Mesendoderm (in vitro differentiated cells): ENCODE measurements around the gene HGD. TPM values are rescaled to one million over a fixed set of nuclear protein-coding genes. Genes with fewer than 3 reads are reported as not detected.
"Not testable (repeated sequence)": the region's sequence is repeated elsewhere in the genome, so short reads cannot be mapped to it uniquely, and the experiment has no call there.

Source experiments
- DNase-seq: peaks from one replicate; pipeline ENCODE4 v3.0.0; 2013
- H2AK5ac ChIP-seq: 2 replicates; pipeline ENCODE4 v1.6.1; 2013; ENCODE audit warnings: low read length, inconsistent platforms
- H2BK120ac ChIP-seq: 2 replicates; pipeline ENCODE4 v1.6.1; 2013; ENCODE audit warnings: low read depth, mild to moderate bottlenecking, low read length, moderate library complexity, mixed read lengths
- H2BK15ac ChIP-seq: replicated peaks from 2 replicates; pipeline ENCODE4 v1.6.1; 2013; ENCODE audit warnings: low read depth, mild to moderate bottlenecking, moderate library complexity
- H2BK5ac ChIP-seq: 2 replicates; pipeline ENCODE4 v1.6.1; 2013; ENCODE audit warnings: low read length, inconsistent platforms
- H3K18ac ChIP-seq: 2 replicates; pipeline ENCODE4 v1.6.1; 2013; ENCODE audit warnings: mild to moderate bottlenecking, low read length, mixed read lengths
- H3K23ac ChIP-seq: one replicate; pipeline ENCODE4 v1.6.1; 2013; ENCODE audit warnings: low read length
- H3K27ac ChIP-seq: 2 replicates; pipeline ENCODE4 v1.5.1; 2013; ENCODE audit warnings: low read depth, mild to moderate bottlenecking, inconsistent platforms, low read length, moderate library complexity
- H3K27me3 ChIP-seq: 2 replicates; pipeline ENCODE4 v1.6.1; 2013; ENCODE audit warnings: low read length, control low read depth, mild to moderate bottlenecking, inconsistent platforms; ENCODE audit not compliant: insufficient read depth, poor library complexity
- H3K36me3 ChIP-seq: 2 replicates; pipeline ENCODE4 v1.6.1; 2013; ENCODE audit warnings: low read length, inconsistent platforms; ENCODE audit not compliant: control insufficient read depth, insufficient read depth
- H3K4ac ChIP-seq: one replicate; pipeline ENCODE4 v1.6.1; 2013; ENCODE audit warnings: low read depth, mild to moderate bottlenecking, low read length, moderate library complexity
- H3K4me1 ChIP-seq: 2 replicates; pipeline ENCODE4 v1.6.1; 2013; ENCODE audit warnings: low read depth, low read length, inconsistent platforms; ENCODE audit not compliant: control insufficient read depth
- H3K4me2 ChIP-seq: 2 replicates; pipeline ENCODE4 v1.6.1; 2013; ENCODE audit warnings: low read length
- H3K4me3 ChIP-seq: 2 replicates; pipeline ENCODE4 v1.5.1; 2013; ENCODE audit warnings: mild to moderate bottlenecking, low read length
- H3K56ac ChIP-seq: one replicate; pipeline ENCODE4 v1.6.1; 2013; ENCODE audit warnings: low read length
- H3K79me1 ChIP-seq: 2 replicates; pipeline ENCODE4 v1.6.1; 2013; ENCODE audit warnings: low read length, inconsistent platforms
- H3K79me2 ChIP-seq: 2 replicates; pipeline ENCODE4 v1.6.1; 2013; ENCODE audit warnings: mild to moderate bottlenecking, low read length; ENCODE audit not compliant: control insufficient read depth, insufficient read depth
- H3K9ac ChIP-seq: 2 replicates; pipeline ENCODE4 v1.6.1; 2013; ENCODE audit warnings: low read length, inconsistent platforms
- H4K5ac ChIP-seq: one replicate; pipeline ENCODE4 v1.6.1; 2013; ENCODE audit warnings: low read length
- H4K8ac ChIP-seq: one replicate; pipeline ENCODE4 v1.6.1; 2013; ENCODE audit warnings: low read depth, mild to moderate bottlenecking, control low read depth, low read length, moderate library complexity
- WGBS: extraction: QIAGEN DNeasy Blood & Tissue Kit; methylation state at CpG from one replicate; pipeline ENCODE4 v1.1.7; 2013; ENCODE audit warnings: low lambda C conversion rate, missing lambda C conversion rate; ENCODE audit not compliant: insufficient coverage; ENCODE audit errors: extremely low coverage; 5-methylcytosine and 5-hydroxymethylcytosine counted together
- polyA plus RNA-seq, 2 experiments: library from polyadenylated mRNA; stranded (reverse); fragments of 200-250 nt; gene quantifications; one replicate each; pipeline ENCODE4 v1.2.3, GENCODE V29; 2013

Gene HGD, protein sequence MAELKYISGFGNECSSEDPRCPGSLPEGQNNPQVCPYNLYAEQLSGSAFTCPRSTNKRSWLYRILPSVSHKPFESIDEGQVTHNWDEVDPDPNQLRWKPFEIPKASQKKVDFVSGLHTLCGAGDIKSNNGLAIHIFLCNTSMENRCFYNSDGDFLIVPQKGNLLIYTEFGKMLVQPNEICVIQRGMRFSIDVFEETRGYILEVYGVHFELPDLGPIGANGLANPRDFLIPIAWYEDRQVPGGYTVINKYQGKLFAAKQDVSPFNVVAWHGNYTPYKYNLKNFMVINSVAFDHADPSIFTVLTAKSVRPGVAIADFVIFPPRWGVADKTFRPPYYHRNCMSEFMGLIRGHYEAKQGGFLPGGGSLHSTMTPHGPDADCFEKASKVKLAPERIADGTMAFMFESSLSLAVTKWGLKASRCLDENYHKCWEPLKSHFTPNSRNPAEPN
- polyA plus RNA-seq (2013, experiment 1 of 2), result not detected
- polyA plus RNA-seq (2013, experiment 2 of 2), result not detected

GRCh38 chr3:120682095-120682681, at the start of gene HGD:
Gene HGD (minus strand): TSS chr3:120682239. CDS start chr3:120682111, 128 bp downstream.
- Histone ChIP-seq H3K9ac (no peak within 1 kb of the TSS), H3K4ac (no peak within 1 kb of the TSS), H3K36me3 (no peaks in the 10 kb centered on the region), H3K4me3 (no peak within 1 kb of the TSS), H2BK5ac (peak within 1 kb of the TSS; percentile 54), H2BK120ac (no peak within 1 kb of the TSS), H3K79me1 (no peaks in the 10 kb centered on the region), H2AK5ac (no peak within 1 kb of the TSS), H3K56ac (peak within 1 kb of the TSS; percentile 58), H2BK15ac (no peak within 1 kb of the TSS), H3K23ac (peak within 1 kb of the TSS; percentile 75), H3K4me2 (no peak within 1 kb of the TSS), H3K4me1 (peaks cover 6% of the 10 kb centered on the region), H3K27ac (no peak within 1 kb of the TSS), H4K8ac (no peak within 1 kb of the TSS), H4K5ac (no peak within 1 kb of the TSS), H3K18ac (no peak within 1 kb of the TSS), H3K79me2 (no peaks in the 10 kb centered on the region), H3K27me3 (no peaks in the 10 kb centered on the region)
- no peak for DNase-seq
- no CpG with 5 or more reads among the region's 5 CpGs for WGBS

GRCh38 chr3:120730576-120731542, 48.8 kb upstream of the HGD start:
- no peak overlapping the region for H2BK15ac ChIP-seq
- H3K18ac ChIP-seq, result no peak overlapping the region
- H3K4me3 ChIP-seq, result no peak overlapping the region
- no peak overlapping the region for H2BK120ac ChIP-seq
- no peak overlapping the region for H3K9ac ChIP-seq
- no peak overlapping the region for H4K8ac ChIP-seq
- no peaks in the 10 kb centered on the region for H3K36me3 ChIP-seq
- H4K5ac ChIP-seq, result no peak overlapping the region
- no peaks in the 10 kb centered on the region for H3K4me1 ChIP-seq
- no CpG with 5 or more reads among the region's 4 CpGs for WGBS
- no peaks in the 10 kb centered on the region for H3K79me2 ChIP-seq
- H3K4me2 ChIP-seq, result no peak overlapping the region
- H2AK5ac ChIP-seq, result no peak overlapping the region
- no peaks in the 10 kb centered on the region for H3K27me3 ChIP-seq
- DNase-seq, result no peak
- H3K27ac ChIP-seq, result no peak overlapping the region
- H3K23ac ChIP-seq, result no peak overlapping the region
- H3K4ac ChIP-seq, result no peak overlapping the region
- no peak overlapping the region for H2BK5ac ChIP-seq
- no peaks in the 10 kb centered on the region for H3K79me1 ChIP-seq
- H3K56ac ChIP-seq, result no peak overlapping the region

DNA sequence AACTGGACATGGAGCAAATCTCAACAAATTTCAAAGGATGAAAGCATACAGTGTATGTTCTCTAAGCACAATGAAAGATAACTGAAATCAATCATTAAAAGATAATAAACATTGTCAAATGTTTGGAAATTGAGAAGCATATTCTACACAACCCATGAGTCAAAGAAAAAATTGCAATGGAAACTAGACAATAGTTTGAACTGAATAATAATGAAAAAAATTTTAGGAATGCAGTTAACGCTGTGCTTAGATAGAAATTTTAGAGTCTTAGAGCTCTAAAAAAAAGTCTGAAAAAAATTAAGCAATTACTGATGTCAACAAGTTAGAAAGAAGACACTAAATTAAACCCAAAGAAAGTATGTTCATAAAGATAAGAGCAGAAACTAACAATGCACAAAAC, 44.8 kb upstream of the HGD start:
- Histone ChIP-seq H2BK5ac (no peak overlapping the region), H3K23ac (no peak overlapping the region), H2BK15ac (no peak overlapping the region), H3K27ac (no peak overlapping the region), H3K27me3 (no peaks in the 10 kb centered on the region), H3K18ac (no peak overlapping the region), H3K79me1 (no peaks in the 10 kb centered on the region), H3K4me2 (no peak overlapping the region), H3K36me3 (no peaks in the 10 kb centered on the region), H2BK120ac (no peak overlapping the region), H2AK5ac (no peak overlapping the region), H3K79me2 (no peaks in the 10 kb centered on the region), H3K4me3 (no peak overlapping the region), H4K8ac (no peak overlapping the region), H3K4me1 (no peaks in the 10 kb centered on the region), H3K4ac (no peak overlapping the region), H3K9ac (no peak overlapping the region), H3K56ac (no peak overlapping the region), H4K5ac (no peak overlapping the region)
- no peak for DNase-seq
- WGBS, result no CpG with 5 or more reads among the region's 1 CpG

DNA sequence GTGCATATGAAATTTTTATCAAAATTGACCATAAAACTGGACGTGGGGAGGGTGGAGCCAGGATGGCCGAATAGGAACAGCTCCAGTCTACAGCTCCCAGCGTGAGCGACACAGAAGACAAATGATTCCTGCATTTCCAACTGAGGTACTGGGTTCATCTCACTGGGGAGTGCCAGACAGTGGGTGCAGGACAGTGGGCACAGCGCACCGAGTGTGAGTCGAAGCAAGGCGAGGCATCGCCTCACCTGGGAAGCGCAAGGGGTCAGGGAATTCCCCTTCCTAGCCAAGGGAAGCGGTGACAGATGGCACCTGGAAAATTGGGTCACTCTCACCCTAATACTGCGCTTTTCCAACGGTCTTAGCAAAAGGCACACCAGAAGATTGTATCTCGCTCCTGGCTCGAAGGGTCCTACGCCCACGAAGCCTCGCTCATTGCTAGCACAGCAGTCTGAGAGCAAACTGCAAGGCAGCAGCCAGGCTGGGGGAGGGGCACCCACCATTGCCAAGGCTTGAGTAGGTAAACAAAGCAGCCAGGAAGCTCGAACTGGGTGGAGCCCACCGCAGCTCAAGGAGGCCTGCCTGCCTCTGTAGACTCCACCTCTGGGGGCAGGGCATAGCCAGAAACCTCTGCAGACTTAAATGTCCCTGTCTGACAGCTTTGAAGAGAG, 37.3 kb upstream of the HGD start:
- not testable (repeated sequence) for H3K27ac ChIP-seq, H3K4me2 ChIP-seq, H4K8ac ChIP-seq, H3K4me1 ChIP-seq, H2BK15ac ChIP-seq, H3K23ac ChIP-seq, H4K5ac ChIP-seq, H3K36me3 ChIP-seq, H3K4ac ChIP-seq, H2BK120ac ChIP-seq, H3K27me3 ChIP-seq, H3K79me2 ChIP-seq, H2AK5ac ChIP-seq, H2BK5ac ChIP-seq, H3K4me3 ChIP-seq, H3K79me1 ChIP-seq
- Histone ChIP-seq H3K56ac (peak overlapping the region; percentile 71), H3K9ac (peak overlapping the region; percentile 8), H3K18ac (peak overlapping the region; percentile 3)
- DNase-seq, result peak; percentile 58
- WGBS, result no CpG with 5 or more reads among the region's 20 CpGs

DNA sequence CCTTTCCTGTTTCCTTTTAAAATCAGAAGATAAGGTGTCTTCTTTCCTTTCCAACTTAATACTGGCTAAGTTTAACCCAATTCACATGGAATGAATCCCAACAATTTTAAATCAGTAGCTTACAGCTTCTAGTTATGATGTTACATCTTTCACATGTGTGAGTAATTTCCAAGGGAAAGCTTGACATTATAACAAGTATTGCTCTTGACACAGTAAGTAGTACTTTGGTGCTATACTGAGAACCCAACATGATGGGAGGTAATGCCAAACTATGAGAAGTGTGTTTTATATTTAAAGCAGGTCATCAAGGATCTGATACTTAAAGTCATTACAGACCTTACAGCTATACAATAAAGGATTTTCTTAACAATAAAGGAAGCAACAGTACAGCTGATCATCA, 31.2 kb upstream of the HGD start:
- DNase-seq, result no peak
- H3K27ac ChIP-seq, result no peak overlapping the region
- no peak overlapping the region for H2BK120ac ChIP-seq
- H3K27me3 ChIP-seq, result no peaks in the 10 kb centered on the region
- H3K18ac ChIP-seq, result no peak overlapping the region
- no peaks in the 10 kb centered on the region for H3K79me1 ChIP-seq
- H3K79me2 ChIP-seq, result no peaks in the 10 kb centered on the region
- no peak overlapping the region for H2BK15ac ChIP-seq
- no peak overlapping the region for H3K4ac ChIP-seq
- H3K23ac ChIP-seq, result no peak overlapping the region
- no peak overlapping the region for H4K8ac ChIP-seq
- no peaks in the 10 kb centered on the region for H3K36me3 ChIP-seq
- H2AK5ac ChIP-seq, result no peak overlapping the region
- no peaks in the 10 kb centered on the region for H3K4me1 ChIP-seq
- no peak overlapping the region for H3K4me3 ChIP-seq
- H3K9ac ChIP-seq, result no peak overlapping the region
- H3K4me2 ChIP-seq, result no peak overlapping the region
- H2BK5ac ChIP-seq, result no peak overlapping the region
- no peak overlapping the region for H3K56ac ChIP-seq
- no peak overlapping the region for H4K5ac ChIP-seq
